Occipital lobe (tissue), 2 donors: Measurements from ENCODE around the gene SLC5A5. TPM values are rescaled to one million over a fixed set of nuclear protein-coding genes. Genes with fewer than 3 reads are reported as not detected.
A peak's percentile ranks its signal among the peaks of the same experiment; 100 is the strongest.
"Not testable (repeated sequence)": the region's sequence is repeated elsewhere in the genome, so short reads cannot be mapped to it uniquely, and the experiment has no call there.

Experiments used
- DNase-seq: peaks from one replicate; lab custom pipeline; 2025; lab: John Stamatoyannopoulos, UW
- total RNA-seq: library from RNA; depleted of rRNA; stranded (reverse); fragments of >200 nt; gene quantifications from one replicate; pipeline ENCODE4 v1.2.3, GENCODE V29; 2014

Gene SLC5A5
- total RNA-seq, 1 donor from 2014 or later: 1.9 TPM

DNA sequence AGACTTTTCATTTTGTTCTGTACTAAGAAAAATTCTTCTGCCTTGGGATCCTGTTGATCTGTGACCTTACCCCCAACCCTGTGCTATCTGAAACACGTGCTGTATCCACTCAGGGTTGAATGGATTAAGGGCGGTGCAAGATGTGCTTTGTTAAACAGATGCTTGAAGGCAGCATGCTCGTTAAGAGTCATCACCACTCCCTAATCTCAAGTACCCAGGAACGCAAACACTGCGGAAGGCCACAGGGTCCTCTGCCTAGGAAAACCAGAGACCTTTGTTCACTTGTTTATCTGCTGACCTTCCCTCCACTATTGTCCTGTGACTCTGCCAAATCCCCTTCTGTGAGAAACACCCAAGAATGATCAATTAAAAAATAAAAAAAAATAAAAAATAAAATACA, 47.4 kb downstream of the SLC5A5 start:
- not testable (repeated sequence) for DNase-seq

DNA sequence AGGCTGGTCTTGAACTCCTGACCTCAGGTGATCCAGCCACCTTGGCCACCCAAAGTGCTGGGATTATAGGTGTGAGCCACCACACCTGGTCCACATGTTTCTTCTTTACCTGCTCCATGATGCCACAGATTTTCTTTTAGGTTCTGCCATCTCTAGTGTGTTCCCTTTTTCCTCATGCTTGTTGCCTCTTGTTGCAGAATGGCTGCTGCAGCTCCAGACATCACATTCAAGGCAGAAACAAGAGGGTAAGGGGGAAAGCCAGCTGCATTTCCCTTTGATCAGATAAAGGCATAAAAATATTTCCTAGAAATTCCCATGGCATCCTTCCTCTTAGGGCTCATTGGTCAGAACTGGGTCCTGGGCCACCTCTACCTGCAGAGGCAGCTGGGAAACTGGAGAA, 48.8 kb downstream of the SLC5A5 start:
- no peak for DNase-seq

DNA sequence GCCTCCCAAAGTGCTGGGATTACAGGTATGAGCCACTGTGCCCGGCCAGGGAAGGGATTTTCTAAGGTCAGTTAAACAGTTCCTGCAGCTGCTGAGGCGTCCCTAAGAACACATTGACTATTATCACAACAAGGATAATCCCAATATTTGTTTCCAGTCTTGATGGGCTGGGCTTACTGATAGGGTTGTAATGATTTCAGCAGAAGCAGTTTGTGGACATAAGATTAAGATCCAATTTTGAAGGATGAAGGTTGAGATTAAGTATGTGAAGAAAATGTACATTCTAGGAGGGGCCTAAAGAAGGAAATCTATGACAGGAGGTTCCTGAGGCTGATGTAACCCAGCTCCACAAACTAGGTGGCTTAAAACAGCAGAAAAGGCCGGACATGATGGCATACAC, 50.4 kb downstream of the SLC5A5 start:
- DNase-seq: no peak

DNA sequence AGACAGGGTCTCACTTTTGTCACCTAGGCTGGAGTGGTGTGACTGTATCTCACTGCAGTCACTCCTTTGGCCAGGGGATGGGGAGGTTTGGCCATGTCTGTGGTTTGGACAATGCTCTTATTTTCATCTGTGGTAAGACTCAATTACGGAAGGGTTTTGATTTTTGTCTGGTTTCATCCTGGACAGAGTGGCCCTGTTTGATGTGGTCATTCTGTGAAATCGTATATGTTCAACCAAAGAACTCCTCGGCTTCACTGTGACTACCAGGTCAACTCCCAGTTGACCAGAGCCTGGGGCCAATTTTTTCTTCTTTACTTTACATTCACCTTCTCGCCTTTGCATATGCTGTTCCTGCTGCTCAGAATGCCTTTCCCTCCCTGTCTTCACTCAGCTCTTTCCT, 54.3 kb downstream of the SLC5A5 start:
- no peak for DNase-seq

DNA sequence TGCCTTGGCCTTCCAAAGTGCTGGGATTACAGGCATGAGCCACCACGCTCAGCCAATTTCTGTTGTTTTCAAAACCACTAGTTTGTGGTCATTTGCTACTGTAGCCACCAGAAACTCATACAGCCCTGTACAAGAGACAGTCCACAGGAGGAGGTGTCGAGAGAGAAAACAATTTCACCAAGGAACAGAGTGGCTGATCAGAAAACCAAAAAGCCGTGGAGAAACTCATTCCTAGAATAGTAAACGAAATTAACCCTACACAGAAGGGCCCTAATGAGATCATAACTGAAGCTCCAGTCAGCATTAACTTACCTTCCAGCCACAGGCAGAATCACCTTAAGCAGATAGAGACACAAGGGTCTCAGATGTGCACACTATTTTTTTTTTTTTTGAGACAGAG, 57.3 kb downstream of the SLC5A5 start:
- no peak for DNase-seq

DNA sequence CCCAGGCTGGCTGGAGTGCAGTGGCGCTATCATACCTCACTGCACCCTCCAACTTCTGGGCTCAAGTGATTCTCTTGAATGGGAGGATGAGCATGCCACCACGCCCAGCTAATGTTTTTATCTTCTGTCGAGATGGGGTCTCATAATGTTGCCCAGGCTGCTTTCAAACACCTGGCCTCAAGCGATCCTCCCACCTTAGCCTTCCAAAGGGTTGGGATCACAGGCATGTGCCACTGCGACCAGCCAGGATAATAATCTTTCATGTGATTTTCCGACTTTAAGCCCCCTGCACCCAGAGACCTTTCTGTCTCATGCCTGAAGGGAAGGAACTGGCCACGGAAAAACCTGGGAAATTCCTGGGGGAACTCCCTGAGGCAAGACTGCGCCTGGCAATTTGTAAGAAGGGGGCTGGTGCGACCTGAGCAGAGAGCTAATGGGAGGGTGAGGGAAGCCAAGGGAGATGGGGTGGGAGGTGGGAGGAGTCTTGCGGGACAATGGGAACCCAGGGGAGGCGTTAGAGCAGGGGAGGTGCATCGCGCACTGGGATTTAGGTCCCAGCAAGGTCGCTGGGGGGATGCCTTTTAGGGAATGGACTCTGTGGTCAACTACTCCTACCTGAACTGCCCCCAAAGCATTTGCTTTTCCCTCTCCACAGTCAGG, 59.9 kb downstream of the SLC5A5 start:
- DNase-seq: no peak

DNA sequence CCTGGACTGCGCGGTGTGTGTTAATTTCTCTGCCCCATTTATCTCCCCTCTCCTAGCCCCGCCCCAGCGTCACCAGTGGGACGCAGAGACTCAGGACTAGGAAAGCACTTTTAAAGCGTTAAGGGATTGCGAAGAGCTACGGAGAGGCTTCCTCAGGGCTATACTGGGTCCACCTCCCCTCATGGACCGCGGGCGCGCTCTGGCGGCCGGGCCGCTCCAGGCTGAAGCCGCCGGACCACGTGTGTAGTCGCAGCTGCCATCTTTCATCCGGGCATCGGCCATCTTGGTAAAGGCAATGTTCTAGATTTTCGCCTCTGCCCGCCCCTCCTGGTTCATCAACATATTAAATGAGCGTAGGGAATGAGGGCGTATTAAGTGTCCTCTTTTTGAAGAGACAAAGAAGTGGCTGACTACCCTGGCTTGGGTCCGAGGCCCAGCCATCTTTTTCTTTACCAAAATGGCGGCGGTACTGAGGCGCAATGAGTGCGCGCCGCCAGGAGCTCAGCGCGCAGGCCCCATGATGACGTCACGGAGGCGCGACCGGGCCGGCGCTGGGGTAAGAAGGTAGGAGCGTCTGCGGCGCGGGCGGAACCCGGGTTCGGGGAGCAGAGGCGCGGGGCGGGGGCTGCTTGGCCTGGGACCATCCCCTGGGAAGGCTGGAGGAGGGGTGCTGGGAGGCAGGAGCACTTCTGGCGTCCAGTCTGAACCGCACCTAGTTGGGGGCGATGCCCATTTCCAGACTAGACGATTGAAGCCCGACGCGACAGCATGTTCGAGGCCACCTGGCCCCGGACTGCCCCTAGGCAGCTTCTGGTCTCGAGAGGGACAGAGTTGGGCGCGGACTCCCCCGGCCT, 61.0 kb downstream of the SLC5A5 start, which contains the start of gene CCDC124:
TSS of gene CCDC124 (plus strand) at position 531 of the 854 bp plus-strand sequence. CDS start 3,406 bp downstream, outside the sequence.
- DNase-seq: peak; percentile 79

DNA sequence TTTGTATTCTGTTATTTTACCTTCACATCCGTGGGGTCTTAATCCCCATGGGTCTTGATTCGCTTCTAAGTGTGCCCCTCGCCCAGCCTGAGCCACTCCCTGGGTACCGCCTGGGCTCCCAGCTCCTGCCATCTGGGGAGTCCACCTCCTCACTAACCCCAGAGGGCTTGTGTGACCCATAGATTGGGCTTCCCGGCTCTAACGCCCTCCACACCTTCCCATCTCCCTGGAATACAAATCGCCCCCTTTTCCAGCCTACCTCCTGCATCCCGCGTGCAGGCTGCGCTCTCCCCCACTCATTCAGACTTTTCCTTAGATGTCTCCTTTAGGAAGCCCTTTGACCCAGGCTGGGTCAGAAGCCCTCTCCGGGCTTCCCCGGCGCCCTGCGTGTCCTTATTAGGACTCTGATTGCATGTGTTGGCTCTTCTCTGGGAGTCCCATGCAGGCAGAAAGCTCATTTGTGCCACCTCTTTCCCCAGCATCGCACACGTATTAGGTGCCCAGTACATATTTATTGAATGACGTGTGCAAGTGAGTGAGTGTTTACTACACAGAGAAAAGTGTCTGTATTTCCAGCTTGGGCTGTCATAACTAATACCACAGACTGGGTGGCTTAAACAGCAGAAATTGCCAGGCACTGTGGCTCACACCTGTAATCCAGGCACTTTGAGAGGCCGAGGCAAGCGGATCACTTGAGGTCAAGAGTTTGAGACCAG, 61.8 kb downstream of the SLC5A5 start:
- DNase-seq: no peak

DNA sequence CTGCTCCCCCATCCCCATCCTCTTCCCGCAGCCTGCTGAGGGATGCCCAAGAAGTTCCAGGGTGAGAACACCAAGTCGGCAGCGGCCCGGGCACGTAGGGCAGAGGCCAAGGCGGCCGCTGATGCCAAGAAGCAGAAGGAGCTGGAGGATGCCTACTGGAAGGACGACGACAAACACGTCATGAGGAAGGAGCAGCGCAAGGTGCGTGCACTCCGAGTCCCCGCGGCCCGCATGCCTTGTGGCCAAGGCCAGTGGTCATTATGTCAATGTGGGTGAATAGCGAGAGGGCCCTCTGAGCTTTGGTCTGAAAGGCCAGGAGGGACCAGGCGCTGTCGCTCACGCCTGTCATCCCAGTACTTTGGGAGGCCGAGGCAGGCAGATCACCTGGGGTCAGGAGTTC, 64.6 kb downstream of the SLC5A5 start:
- DNase-seq: no peak

DNA sequence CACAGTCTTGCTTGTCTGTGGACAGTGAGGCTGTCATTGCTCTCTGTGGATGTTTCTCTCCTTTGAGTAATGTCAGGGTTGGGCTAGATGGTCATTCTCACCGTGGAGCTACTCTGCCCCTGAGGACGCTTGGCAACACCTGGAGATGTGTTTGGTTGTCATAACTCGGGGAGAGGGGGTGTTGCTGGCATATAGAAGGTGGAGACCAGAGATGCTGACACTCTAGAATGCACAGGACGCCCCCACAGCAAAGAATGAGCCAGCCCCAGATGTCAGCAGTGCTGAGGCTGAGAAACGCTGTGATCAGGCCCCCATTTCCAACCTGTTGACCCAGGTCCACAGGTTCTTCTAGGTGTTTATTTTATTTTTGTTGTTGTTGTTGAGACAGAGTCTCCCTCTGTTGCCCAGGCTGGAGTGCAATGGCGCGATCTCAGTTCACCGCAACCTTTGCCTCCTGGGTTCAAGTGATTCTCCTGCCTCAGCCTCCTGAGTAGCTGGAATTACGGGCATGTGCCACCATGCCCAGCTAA, 65.7 kb downstream of the SLC5A5 start:
- no peak for DNase-seq

DNA sequence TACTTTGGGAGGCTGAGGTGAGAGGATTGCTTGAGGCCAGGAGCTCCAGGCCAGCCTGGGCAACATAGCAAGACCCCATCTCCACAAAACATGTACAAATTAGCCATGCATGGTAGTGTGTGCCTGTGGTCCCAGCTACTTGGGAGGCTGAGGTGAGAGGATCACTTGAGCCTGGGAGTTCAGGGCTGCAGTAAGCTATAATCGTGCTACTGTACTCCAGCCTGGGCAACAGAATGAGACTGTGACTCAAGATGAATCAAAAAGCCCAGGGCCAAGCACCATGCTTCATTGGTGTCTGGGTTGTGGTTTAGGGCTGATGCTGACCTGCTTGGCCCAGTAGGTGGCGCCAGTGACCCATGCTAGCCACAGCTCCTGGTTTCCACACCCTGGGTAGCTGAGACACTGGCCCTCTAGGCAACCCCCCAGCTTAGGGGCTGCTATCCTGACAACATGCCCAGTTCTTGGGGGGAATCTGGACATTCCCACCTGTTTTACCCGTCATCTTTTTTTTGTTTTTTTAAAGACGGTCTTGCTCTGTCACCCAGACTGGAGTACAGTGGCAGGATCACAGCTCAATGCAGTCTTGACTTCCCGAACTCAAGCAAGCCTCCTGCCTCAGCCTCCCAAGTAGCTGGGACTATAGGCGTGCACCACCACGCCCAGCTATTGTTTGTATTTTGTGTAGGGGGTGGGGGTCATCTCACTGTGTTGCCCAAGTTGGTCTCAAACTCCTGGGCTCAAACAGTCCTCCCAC, 66.5 kb downstream of the SLC5A5 start:
- peak; percentile 61 for DNase-seq

DNA sequence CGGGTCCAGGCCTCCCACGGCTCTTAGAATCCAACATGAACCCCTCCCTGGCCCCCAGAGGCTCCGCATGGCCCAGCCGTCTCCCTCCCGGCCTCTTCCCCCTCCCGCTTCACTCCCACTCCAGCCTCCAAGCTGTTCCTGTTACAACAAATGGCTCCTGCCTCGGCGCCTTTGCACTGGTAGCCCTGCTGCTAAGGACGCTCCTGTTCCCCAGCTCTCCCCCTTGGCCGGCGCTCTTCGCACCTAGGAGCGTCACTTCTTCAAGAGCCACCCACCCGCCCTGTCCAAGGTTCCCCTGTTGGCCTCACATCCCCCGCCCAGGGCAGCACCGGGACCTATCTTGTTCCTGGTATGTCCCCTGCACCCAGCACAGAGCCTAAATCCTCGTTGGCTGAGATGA, 70.4 kb downstream of the SLC5A5 start:
- DNase-seq: no peak

DNA sequence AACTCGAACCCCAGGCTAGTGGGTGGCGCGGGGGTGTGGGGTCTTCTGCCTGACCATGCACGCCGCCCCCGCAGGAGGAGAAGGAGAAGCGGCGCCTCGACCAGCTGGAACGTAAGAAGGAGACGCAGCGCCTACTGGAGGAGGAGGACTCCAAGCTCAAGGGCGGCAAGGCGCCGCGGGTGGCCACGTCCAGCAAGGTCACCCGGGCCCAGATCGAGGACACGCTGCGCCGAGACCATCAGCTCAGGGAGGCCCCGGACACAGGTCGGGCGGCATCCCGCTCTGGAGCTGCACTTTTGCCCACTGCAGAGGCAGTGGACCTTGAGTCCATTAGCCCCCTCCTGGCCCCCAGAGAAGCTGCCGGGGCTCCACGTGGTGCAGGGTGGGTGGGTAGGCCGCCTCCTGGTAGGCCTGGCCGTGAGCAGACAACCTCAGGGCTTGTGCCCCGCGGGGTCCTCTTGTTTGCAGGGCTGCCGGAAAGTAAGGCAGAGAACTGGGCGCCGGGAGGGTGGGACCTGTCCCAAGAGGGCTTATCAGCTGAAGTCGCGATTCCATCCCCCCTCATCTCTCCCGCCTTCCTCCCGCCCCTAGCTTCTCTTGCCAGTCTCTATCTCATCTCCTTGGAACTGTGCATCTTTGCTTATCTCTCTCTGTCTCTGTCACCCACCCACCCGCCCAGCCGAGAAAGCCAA, 71.0 kb downstream of the SLC5A5 start:
- no peak for DNase-seq

DNA sequence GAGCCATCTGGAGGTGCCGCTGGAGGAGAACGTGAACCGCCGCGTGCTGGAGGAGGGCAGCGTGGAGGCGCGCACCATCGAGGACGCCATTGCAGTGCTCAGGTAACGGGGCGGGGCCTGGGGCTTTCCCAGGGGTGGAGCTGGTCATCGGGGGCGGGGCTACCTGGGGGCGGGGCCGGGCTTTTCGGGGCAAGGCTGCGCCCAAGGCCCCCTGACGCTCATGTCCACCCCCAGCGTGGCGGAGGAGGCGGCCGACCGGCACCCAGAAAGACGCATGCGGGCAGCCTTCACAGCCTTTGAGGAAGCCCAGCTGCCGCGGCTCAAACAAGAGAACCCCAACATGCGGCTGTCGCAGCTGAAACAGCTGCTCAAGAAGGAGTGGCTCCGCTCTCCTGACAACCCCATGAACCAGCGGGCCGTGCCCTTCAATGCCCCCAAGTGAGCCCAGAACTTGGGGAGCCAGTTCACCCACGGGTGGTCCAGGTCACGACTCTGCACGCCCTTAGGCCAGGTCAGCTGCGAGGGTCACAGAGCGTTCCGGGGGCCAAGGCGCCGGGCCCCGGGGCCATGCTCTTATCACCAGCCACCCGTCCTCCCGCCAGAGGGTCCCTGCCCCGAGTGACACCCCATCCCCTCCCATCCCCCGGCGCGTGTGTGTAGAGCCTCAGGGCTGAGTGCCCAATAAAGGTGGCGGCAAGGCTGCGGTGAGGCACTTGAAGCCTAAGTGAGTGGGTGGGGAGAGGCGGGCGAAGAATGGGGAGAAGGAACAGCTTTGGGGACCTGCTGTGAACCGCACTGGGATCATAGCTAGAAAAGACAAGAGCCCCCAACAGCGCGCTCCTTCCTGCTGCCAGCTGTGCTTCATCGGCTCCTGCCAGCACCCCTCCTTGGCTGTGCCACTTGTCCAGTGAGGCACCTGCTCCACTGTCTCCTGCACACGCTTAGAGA, 71.8 kb downstream of the SLC5A5 start:
- DNase-seq: peak; percentile 44

DNA sequence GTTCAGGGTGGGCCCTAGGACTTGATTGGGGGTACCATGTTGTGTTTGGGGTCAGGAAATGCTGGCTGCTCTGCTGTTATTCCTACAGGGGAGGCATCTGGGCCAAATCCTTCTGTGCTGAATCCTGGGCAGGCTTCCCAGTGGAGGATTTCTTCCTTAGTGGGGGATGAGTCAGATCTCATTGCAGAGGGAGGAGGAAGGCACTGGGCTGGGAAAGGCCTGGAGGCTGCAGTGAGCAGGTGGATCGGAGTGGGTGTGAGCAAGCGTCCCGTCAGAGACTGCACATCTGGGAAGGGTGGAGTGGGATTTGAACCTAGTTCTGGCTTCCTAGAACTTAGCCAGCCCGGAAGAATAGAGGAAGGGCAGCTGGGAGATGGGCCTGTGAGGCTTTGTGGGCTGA, 72.6 kb downstream of the SLC5A5 start:
- peak; percentile 75 for DNase-seq
